ENCODE results near the gene KRTDAP. TPM values are rescaled to one million over a fixed set of nuclear protein-coding genes. Genes with fewer than 3 reads are reported as not detected.

Gene KRTDAP
- total RNA-seq, 1 experiment from 2014 or later, result not detected

DNA sequence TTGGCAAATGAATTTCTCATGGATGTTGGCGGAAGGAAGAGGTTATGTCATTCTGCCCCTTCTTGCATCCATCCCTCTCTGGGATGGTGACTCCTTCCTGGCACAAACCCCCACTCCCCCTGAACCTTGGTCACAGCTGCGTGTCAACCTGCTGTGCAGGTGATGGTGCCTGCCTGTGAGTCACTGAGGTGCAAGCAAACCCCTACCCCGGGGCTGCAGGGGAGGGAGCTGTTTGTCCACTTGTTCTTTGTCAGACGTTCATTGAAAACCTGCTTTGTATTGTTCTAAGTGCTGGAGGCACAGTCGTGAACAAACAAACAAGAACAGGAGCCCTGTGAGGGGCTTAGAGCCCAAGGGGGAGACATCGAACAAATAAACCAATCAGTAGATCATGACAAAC lies 41.0 kb upstream of the KRTDAP start:
- intact Hi-C loops (cut with micrococcal nuclease; ENCODE audit: unreplicated experiment), result no loop called here
- Histone ChIP-seq H3K4me1 (ENCODE audit: insufficient read depth, low read length, poor library complexity, severe bottlenecking) (no peaks in the 10 kb centered on the region), H3K4me3 (ENCODE audit: low read depth, low read length, poor library complexity, severe bottlenecking) (no peak overlapping the region), H3K27me3 (replicated peaks; ENCODE audit: insufficient read depth, low read depth, low read length, poor library complexity) (peaks cover 59% of the 10 kb centered on the region), H3K9me3 (ENCODE audit: low read depth, low read length, poor library complexity, severe bottlenecking) (no peaks in the 10 kb centered on the region), H3K36me3 (ENCODE audit: insufficient read depth, low read length, poor library complexity, severe bottlenecking) (no peaks in the 10 kb centered on the region), H3K27ac (ENCODE audit: low read depth, low read length, poor library complexity, severe bottlenecking) (no peak overlapping the region)
- ChIA-PET CTCF (interaction anchor here (0.6 kb wide), 1 partner anchor 53 kb away, joined by 5 read pairs; no protein-coding TSS in a partner anchor), POLR2A (ENCODE audit: low non-redundant PET) (no interaction called here)
- TF ChIP-seq, protein P1, sequence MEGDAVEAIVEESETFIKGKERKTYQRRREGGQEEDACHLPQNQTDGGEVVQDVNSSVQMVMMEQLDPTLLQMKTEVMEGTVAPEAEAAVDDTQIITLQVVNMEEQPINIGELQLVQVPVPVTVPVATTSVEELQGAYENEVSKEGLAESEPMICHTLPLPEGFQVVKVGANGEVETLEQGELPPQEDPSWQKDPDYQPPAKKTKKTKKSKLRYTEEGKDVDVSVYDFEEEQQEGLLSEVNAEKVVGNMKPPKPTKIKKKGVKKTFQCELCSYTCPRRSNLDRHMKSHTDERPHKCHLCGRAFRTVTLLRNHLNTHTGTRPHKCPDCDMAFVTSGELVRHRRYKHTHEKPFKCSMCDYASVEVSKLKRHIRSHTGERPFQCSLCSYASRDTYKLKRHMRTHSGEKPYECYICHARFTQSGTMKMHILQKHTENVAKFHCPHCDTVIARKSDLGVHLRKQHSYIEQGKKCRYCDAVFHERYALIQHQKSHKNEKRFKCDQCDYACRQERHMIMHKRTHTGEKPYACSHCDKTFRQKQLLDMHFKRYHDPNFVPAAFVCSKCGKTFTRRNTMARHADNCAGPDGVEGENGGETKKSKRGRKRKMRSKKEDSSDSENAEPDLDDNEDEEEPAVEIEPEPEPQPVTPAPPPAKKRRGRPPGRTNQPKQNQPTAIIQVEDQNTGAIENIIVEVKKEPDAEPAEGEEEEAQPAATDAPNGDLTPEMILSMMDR (conservative IDR thresholded peaks at IDR 0.05; ENCODE audit: low read depth, low read length), result no peak
- TF ChIP-seq EZH2 (IDR thresholded peaks at IDR 0.05; ENCODE audit: borderline replicate concordance, low read depth, low read length, poor library complexity, severe bottlenecking), result no peak
- BruUV-seq (replicated peaks), result no TSS peak
- no peak for DNase-seq (ENCODE audit: low spot score)

DNA sequence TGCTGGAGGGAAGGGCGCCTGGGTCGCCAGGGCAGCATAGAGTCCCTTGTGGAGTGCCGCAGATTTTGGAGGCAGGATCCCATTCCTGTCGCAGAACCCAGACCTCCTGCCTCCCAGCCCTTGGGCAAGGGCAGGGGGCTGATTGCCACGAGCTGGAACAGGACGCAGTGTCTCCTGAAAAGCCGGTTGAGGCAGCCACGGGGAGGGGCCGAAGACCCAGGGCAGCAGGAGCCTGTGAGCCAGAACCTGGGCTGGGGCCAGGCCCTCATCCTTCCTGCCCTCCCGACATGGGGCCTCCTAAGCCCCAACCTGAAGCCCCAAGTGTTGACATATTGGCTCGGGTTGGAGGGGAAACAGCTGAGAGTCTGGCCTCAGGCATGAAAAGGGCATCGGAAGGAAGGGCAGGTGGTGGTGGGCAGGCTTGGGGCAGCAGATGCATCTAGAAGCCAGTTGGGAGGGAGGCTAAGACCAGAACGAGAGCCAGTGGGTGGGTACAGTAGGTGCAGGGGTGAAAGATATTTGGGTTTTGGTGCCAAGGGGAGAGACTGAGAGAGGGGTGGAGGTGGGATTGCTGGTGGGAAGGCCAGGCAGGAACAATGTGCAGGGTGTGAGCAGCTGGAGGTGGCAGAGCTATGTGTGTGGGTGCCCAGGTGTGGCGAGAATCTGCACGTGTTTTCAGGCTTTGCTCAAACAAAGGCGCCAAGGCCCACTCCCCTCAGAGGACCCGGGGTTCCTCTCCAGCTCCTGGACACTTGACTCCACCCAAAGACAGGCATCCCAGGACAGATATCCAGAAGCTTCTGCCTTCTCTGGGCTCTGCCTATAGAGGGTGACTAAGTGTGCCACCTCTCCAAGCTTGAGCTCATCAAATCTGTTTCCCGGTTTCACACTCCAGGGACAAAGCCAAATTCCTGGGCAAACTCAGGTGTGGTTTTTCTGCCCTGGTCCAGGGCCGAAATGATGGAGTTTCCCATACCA lies 39.3 kb upstream of the KRTDAP start:
- H3K27me3 ChIP-seq (replicated peaks; ENCODE audit: insufficient read depth, low read depth, low read length, poor library complexity), result peaks cover 69% of the 10 kb centered on the region
- H3K4me3 ChIP-seq (ENCODE audit: low read depth, low read length, poor library complexity, severe bottlenecking), result no peak overlapping the region
- BruUV-seq (replicated peaks), result no TSS peak
- no peaks in the 10 kb centered on the region for H3K9me3 ChIP-seq (ENCODE audit: low read depth, low read length, poor library complexity, severe bottlenecking)
- no peak overlapping the region for H3K27ac ChIP-seq (ENCODE audit: low read depth, low read length, poor library complexity, severe bottlenecking)
- DNase-seq (ENCODE audit: low spot score), result no peak
- CTCF ChIA-PET, result no interaction called here
- no peaks in the 10 kb centered on the region for H3K36me3 ChIP-seq (ENCODE audit: insufficient read depth, low read length, poor library complexity, severe bottlenecking)
- POLR2A ChIA-PET (ENCODE audit: low non-redundant PET), result no interaction called here
- intact Hi-C loops (cut with micrococcal nuclease; ENCODE audit: unreplicated experiment), result no loop called here
- TF ChIP-seq, protein P1 (conservative IDR thresholded peaks at IDR 0.05; ENCODE audit: low read depth, low read length), result no peak
- TF ChIP-seq EZH2 (IDR thresholded peaks at IDR 0.05; ENCODE audit: borderline replicate concordance, low read depth, low read length, poor library complexity, severe bottlenecking), result no peak
- no peaks in the 10 kb centered on the region for H3K4me1 ChIP-seq (ENCODE audit: insufficient read depth, low read length, poor library complexity, severe bottlenecking)

DNA sequence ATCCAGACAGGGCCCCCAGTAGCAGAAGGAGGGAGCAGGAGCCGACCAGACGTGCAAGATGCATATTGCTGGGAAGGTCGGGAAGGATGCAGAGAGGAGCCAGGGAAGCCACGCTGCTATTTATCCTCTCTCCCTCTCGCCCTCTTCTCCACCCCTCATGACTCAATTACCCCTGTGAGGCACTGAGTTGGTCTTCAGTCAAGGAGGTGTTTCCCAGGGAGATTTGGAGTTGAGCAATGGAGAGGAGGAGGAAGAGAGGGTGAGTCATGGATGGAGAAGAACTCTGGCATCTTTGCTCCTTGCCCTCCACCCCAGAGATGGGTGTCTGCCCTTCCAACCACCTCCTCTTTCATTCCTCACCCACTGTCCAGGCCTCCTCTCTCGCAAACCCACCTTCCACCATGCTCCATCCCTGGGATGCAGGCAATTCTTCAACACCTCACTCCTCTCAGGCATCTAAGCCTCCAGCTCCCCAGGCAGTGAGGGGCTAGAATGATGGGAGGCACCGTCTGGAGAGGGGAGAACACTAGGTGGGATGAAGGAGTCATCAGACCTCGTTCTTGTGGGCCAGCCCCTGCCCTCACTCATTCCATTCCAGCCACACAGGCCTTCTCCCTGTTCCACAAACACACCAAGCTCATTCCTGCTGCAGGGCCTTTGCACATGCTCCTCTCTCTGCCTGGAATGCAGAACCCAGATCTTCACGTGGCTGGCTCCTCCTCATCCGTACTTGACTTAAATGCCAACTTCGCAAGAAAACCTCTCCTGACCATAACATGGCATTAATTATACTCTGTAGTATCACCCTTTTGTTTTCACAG lies 38.2 kb upstream of the KRTDAP start, which contains the start of gene SBSN:
SBSN (minus strand) TSS at position 94 of the 821 bp plus-strand sequence; CDS start at position 64, 30 bp downstream.
- Histone ChIP-seq H3K4me1 (ENCODE audit: insufficient read depth, low read length, poor library complexity, severe bottlenecking) (no peaks in the 10 kb centered on the region), H3K9me3 (ENCODE audit: low read depth, low read length, poor library complexity, severe bottlenecking) (no peaks in the 10 kb centered on the region), H3K27me3 (replicated peaks; ENCODE audit: insufficient read depth, low read depth, low read length, poor library complexity) (peaks cover 63% of the 10 kb centered on the region), H3K27ac (ENCODE audit: low read depth, low read length, poor library complexity, severe bottlenecking) (no peak within 1 kb of the TSS), H3K4me3 (ENCODE audit: low read depth, low read length, poor library complexity, severe bottlenecking) (no peak within 1 kb of the TSS), H3K36me3 (ENCODE audit: insufficient read depth, low read length, poor library complexity, severe bottlenecking) (no peaks in the 10 kb centered on the region)
- TF ChIP-seq EZH2 (IDR thresholded peaks at IDR 0.05; ENCODE audit: borderline replicate concordance, low read depth, low read length, poor library complexity, severe bottlenecking), result peak; percentile 46
- TF ChIP-seq, protein P1 (conservative IDR thresholded peaks at IDR 0.05; ENCODE audit: low read depth, low read length), result no peak
- BruUV-seq (replicated peaks), result no TSS peak
- DNase-seq (ENCODE audit: low spot score), result no peak
- ChIA-PET CTCF (no interaction called here), POLR2A (ENCODE audit: low non-redundant PET) (no interaction called here)
- intact Hi-C loops (cut with micrococcal nuclease; ENCODE audit: unreplicated experiment), result no loop called here

Measured in A673 (cell line).